GM12878 (cell line): Measurements from ENCODE around the gene RPAP3. TPM values are rescaled to one million over a fixed set of nuclear protein-coding genes. Genes with fewer than 3 reads are reported as not detected.

Experiments
- ATAC-seq: fragments of 200-7000 bp; cut with Tn5 transposase; 3 replicates; pipeline ENCODE4 v1.9.1; 2020; ENCODE audit warnings: mild to moderate bottlenecking, moderate library complexity
- BruUV-seq: library from RNA; stranded (reverse); fragments of 400-500 nt; replicated peaks from 2 replicates; lab custom pipeline; 2021; lab: Mats Ljungman, UMichigan
- CTCF ChIA-PET: fragments of 300-600 bp; sonication (Branson Sonifier 250); formaldehyde crosslinking; extraction: SDS; loops from one replicate; lab custom pipeline; 2021; ENCODE audit warnings: inconsistent platforms; lab: Yijun Ruan, JAX
- POLR2A ChIA-PET: fragments of 350-600 bp; formaldehyde crosslinking; extraction: SDS; loops from one replicate; lab custom pipeline; 2021; ENCODE audit warnings: inconsistent platforms; lab: Charles Lee
- RAD21 ChIA-PET: fragments of 300-600 bp; sonication (Branson Sonifier 250); formaldehyde crosslinking; loops from one replicate; lab custom pipeline; 2023; ENCODE audit warnings: antibody characterized with exemption; ENCODE audit not compliant: unreplicated experiment; lab: Charles Lee
- SMC1A ChIA-PET: fragments of 300-600 bp; sonication (Branson Sonifier 250); formaldehyde crosslinking; loops from one replicate; lab custom pipeline; 2023; ENCODE audit not compliant: unreplicated experiment, uncharacterized antibody; lab: Charles Lee
- DNase-seq: peaks from one replicate; pipeline ENCODE4 v3.0.0-alpha.2; 2011; ENCODE audit warnings: low read depth, low spot score
- FAIRE-seq: peaks from 3 replicates; lab custom pipeline; 2011; peaks lifted over from hg19 to GRCh38; lab: Jason Lieb, UNC
- H2AFZ ChIP-seq: 2 replicates; pipeline ENCODE4 v1.6.0; 2011; ENCODE audit warnings: low read depth, low read length, control low read depth; ENCODE audit not compliant: control insufficient read depth
- H3K27ac ChIP-seq: 2 replicates; pipeline ENCODE4 v1.5.1; 2011; ENCODE audit warnings: control low read depth; ENCODE audit not compliant: control insufficient read depth, insufficient read depth
- H3K27me3 ChIP-seq, 2 experiments: replicated peaks in 1 of 2; 2 replicates each; pipeline versions ENCODE4 v1.6.0 to v1.6.1; 2011; ENCODE audit warnings: low read length in 1 of 2; ENCODE audit not compliant: control insufficient read depth in 2 of 2, insufficient read depth in 2 of 2
- H3K36me3 ChIP-seq, 2 experiments: 2 replicates each; pipeline ENCODE4 v1.5.1; 2011; ENCODE audit warnings: low read length in 1 of 2; ENCODE audit not compliant: control insufficient read depth in 2 of 2, insufficient read depth in 2 of 2
- H3K4me1 ChIP-seq: 2 replicates; pipeline ENCODE4 v1.6.1; 2011; ENCODE audit warnings: mild to moderate bottlenecking, low read length, moderate library complexity, mixed read lengths; ENCODE audit not compliant: control insufficient read depth, insufficient read depth
- H3K4me2 ChIP-seq: 2 replicates; pipeline ENCODE4 v1.6.0; 2011; ENCODE audit warnings: control low read depth; ENCODE audit not compliant: control insufficient read depth, insufficient read depth
- H3K4me3 ChIP-seq: fragments of 200-600 bp; sonication (generic); 2 replicates; pipeline ENCODE4 v1.5.1; 2016
- H3K79me2 ChIP-seq: 2 replicates; pipeline ENCODE4 v1.6.0; 2011; ENCODE audit warnings: low read length; ENCODE audit not compliant: control insufficient read depth, insufficient read depth
- H3K9ac ChIP-seq: 2 replicates; pipeline ENCODE4 v1.8.0; 2011; ENCODE audit warnings: low read length, control low read depth, mixed read lengths; ENCODE audit not compliant: control insufficient read depth, insufficient read depth
- H3K9me3 ChIP-seq: replicated peaks from 3 replicates; pipeline ENCODE4 v1.5.1; 2011; ENCODE audit warnings: mild to moderate bottlenecking, low read length; ENCODE audit not compliant: control insufficient read depth, insufficient read depth
- H4K20me1 ChIP-seq: 2 replicates; pipeline ENCODE4 v1.6.0; 2011; ENCODE audit not compliant: control insufficient read depth, insufficient read depth
- BACH1 ChIP-seq: fragments of 450-650 bp; IDR thresholded peaks from 2 replicates; pipeline ENCODE4 v1.6.1; 2017; ENCODE audit warnings: mild to moderate bottlenecking, borderline replicate concordance
- BCLAF1 ChIP-seq: fragments of 450-650 bp; IDR thresholded peaks from 2 replicates; pipeline ENCODE4 v1.6.1; 2017; ENCODE audit warnings: antibody characterized with exemption, mild to moderate bottlenecking, moderate library complexity
- CEBPZ ChIP-seq: fragments of 150-350 bp; IDR thresholded peaks from 2 replicates; pipeline ENCODE4 v1.6.1; 2016; ENCODE audit warnings: low read depth, low read length
- NRF1 ChIP-seq: conservative IDR thresholded peaks from 2 replicates; pipeline ENCODE4 v1.6.1; 2011; ENCODE audit warnings: mild to moderate bottlenecking, low read depth, low read length, improper control_type of control experiment
- ZNF24 ChIP-seq: fragments of 450-650 bp; IDR thresholded peaks from 2 replicates; pipeline ENCODE4 v1.6.1; 2017; ENCODE audit warnings: antibody characterized with exemption, mild to moderate bottlenecking
- ZNF687 ChIP-seq: fragments of 450-650 bp; IDR thresholded peaks from 2 replicates; pipeline ENCODE4 v1.6.1; 2017; ENCODE audit warnings: mild to moderate bottlenecking, moderate library complexity
- WGBS: methylation state at CpG from one replicate; pipeline ENCODE4 v1.1.6; 2016; ENCODE audit warnings: low lambda C conversion rate; ENCODE audit not compliant: insufficient replicate concordance, insufficient coverage; ENCODE audit errors: missing lambda C conversion rate; 5-methylcytosine and 5-hydroxymethylcytosine counted together
- in situ Hi-C: fragments of 300-500 bp; cut with MboI; formaldehyde crosslinking; loops from 9 replicates; pipeline ENCODE4 v1.14.3; 2018; ENCODE audit warnings: mixed read lengths
- intact Hi-C: fragments of 100-400 bp; cut with micrococcal nuclease; formaldehyde crosslinking; loops from one replicate; pipeline ENCODE4 v1.14.2; 2022; ENCODE audit not compliant: unreplicated experiment
- polyA plus RNA-seq, 11 experiments: library from polyadenylated mRNA; depleted of rRNA in 4 of 11; unstranded in 6 of 11; stranded (reverse) in 5 of 11; fragments of >200 nt; fragmentation: Nextera tagmentation in 4 of 11; fragmentation: Illumina TruSeq in 1 of 11; extraction: Ambion mirVana in 4 of 11; extraction: Trizol in 1 of 11; gene quantifications; 1 replicate in 1 of 11; 2 replicates in 10 of 11; pipeline versions ENCODE4 v1.2.1 to v1.2.3, GENCODE V29; 2011 to 2016; ENCODE audit warnings: inconsistent platforms in 2 of 11, missing spikeins in 2 of 11, low read depth in 1 of 11
- total RNA-seq, 4 experiments: library from RNA; depleted of rRNA in 3 of 4; stranded (reverse); fragments of >200 nt in 3 of 4; fragmentation: Illumina TruSeq in 1 of 4; extraction: Trizol in 1 of 4; gene quantifications; 2 replicates each; pipeline versions ENCODE4 v1.2.1 to v1.2.3, GENCODE V29; 2013 to 2021
- TF ChIP-seq, protein P1 (sequence below): fragments of 450-650 bp; IDR thresholded peaks from 2 replicates; pipeline ENCODE4 v1.6.1; 2017; ENCODE audit warnings: mild to moderate bottlenecking

The RPAP3 gene
- total and polyA plus RNA-seq, 10 of the 15 experiments (the other 5 are each of a cell fraction or from before 2014, with no cell fraction given): 14.1 to 50.6 (median 28.4) TPM

- no peak for TF ChIP-seq ZNF687
These were observed 45.7 kb upstream of the RPAP3 start (continued) for GRCh38 chr12:47751561-47751960.

- Histone ChIP-seq H3K36me3 (no peaks in the 10 kb centered on the region), H3K27ac (no peak overlapping the region), H3K9me3 (no peaks in the 10 kb centered on the region), H3K27me3 (no peaks in the 10 kb centered on the region), H3K4me3 (no peak overlapping the region), H2AFZ (no peak overlapping the region), H4K20me1 (no peaks in the 10 kb centered on the region), H3K4me1 (peaks cover 32% of the 10 kb centered on the region), H3K79me2 (no peaks in the 10 kb centered on the region), H3K9ac (no peak overlapping the region), H3K4me2 (no peak overlapping the region)
- POLR2A ChIA-PET: no interaction called here
- no peak for ATAC-seq
- no peak for DNase-seq
- SMC1A ChIA-PET: interaction anchor here (10.3 kb wide), 1 partner anchor 17 kb away, joined by 97 read pairs; no protein-coding TSS in a partner anchor
- in situ Hi-C loops (no loop called here), intact Hi-C loops (no loop called here)
- FAIRE-seq: no peak
- no TSS peak for BruUV-seq
- CTCF ChIA-PET: interaction anchor here (14.5 kb wide), 1 partner anchor 7 kb away, joined by 507 read pairs; no protein-coding TSS in a partner anchor
- TF ChIP-seq NRF1 (no peak), CEBPZ (no peak), BCLAF1 (no peak), ZNF24 (no peak), BACH1 (no peak)
- TF ChIP-seq, protein P1, sequence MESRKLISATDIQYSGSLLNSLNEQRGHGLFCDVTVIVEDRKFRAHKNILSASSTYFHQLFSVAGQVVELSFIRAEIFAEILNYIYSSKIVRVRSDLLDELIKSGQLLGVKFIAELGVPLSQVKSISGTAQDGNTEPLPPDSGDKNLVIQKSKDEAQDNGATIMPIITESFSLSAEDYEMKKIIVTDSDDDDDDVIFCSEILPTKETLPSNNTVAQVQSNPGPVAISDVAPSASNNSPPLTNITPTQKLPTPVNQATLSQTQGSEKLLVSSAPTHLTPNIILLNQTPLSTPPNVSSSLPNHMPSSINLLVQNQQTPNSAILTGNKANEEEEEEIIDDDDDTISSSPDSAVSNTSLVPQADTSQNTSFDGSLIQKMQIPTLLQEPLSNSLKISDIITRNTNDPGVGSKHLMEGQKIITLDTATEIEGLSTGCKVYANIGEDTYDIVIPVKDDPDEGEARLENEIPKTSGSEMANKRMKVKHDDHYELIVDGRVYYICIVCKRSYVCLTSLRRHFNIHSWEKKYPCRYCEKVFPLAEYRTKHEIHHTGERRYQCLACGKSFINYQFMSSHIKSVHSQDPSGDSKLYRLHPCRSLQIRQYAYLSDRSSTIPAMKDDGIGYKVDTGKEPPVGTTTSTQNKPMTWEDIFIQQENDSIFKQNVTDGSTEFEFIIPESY: no peak
- 79% methylated on average over 17 of the region's 19 CpGs for WGBS
- RAD21 ChIA-PET: no interaction called here
These were observed 45.2 kb upstream of the RPAP3 start for GRCh38 chr12:47750916-47751470.
